T-helper 2 cell treated with Interferon-gamma antibody and Interleukin-4, amounts not matched to agents 100 ng/mL and 5 ng/mL, for 36 hours (primary cell): ENCODE measurements around the gene SBF2. TPM values are rescaled to one million over a fixed set of nuclear protein-coding genes. Genes with fewer than 3 reads are reported as not detected.

Experiments
- intact Hi-C: fragments of 100-400 bp; cut with micrococcal nuclease; formaldehyde crosslinking; loops from one replicate; pipeline ENCODE4 v1.15.1; 2023
- total RNA-seq: library from RNA; stranded (reverse); gene quantifications from 2 replicates; pipeline ENCODE4 v1.2.3, GENCODE V29; 2022

Gene SBF2
- total RNA-seq, 1 donor from 2014 or later = 1.8 TPM

GRCh38 chr11:9825895-9826294 lies 468.1 kb downstream of the SBF2 start:
- intact Hi-C loops = no loop called here

DNA sequence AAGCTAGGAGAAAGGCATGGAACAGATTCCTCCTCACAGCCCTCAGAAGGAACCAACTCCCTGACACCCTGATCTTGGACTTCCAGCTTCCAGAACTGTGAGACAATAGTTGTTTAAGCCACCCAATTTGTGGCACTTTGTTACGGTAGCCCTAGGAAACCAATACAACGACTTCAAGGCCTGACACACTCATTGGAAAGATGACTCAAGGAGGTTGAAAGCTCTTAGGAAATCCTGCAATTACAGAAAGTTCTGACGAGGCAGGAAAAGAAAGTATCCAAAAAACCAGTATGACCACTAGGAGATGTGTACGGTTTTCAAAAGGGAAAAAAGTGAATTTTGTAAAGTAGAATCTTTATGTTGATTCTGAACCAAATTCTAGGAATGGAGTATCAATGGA lies 468.7 kb downstream of the SBF2 start:
- intact Hi-C loops = no loop called here

- intact Hi-C loops = no loop called here
Measured at GRCh38 chr11:9823887-9824385, 470.1 kb downstream of the SBF2 start.

- intact Hi-C loops = no loop called here
Measured at GRCh38 chr11:9823439-9823838, 470.6 kb downstream of the SBF2 start.

- intact Hi-C loops = no loop called here
Measured at GRCh38 chr11:9821008-9821752, 472.8 kb downstream of the SBF2 start.

- intact Hi-C loops = no loop called here
Measured at GRCh38 chr11:9820260-9820659, 473.8 kb downstream of the SBF2 start.

DNA sequence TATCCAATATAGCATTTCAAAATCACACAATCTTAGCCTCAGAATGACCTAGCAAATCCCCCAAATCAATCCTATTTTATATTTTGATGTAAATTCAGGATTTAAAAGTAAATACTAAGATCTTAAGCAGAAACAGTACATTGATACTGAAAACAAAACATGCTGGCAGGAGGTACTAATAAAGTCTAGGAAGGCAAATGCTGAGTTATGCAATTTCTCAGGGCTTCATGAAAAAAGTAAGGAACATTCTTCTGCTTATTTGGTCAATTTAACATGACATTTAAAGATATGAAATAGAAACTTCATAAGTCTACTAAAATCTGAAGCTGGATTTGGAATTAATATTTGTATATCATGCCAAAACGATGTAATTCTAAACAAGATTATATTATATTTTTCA lies 476.8 kb downstream of the SBF2 start:
- intact Hi-C loops = no loop called here

DNA sequence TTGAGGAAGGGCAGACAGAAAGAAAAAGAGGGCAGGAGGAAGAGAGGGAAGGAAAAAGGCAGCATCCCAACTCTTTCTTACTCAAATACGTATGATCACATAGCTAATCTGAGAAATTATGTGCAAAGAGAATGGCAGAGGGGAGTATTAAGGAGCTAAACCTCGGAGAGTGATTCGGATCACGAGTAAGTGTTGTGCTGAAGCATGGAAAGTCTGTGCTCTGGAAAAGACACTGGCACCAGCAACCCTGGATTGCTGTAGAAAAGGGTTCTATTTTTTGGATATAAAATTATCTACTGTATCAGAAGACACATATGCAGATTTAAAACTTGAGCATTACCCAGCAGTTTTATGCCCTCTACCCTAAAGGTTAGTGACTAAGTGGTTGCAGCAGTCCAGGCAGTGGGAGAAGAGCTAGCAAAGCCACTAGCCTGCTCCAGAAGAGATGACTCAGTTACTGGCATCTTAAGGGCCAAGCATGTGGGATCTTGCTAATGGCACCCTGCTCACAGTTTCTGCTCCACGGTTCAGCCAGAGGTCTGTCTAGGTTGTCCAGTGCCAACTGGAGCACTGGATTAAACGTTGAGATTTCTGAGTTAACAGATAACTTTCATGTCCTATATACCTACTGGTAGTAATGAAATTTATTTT lies 478.4 kb downstream of the SBF2 start:
- intact Hi-C loops = no loop called here

GRCh38 chr11:9814108-9814507 lies 479.9 kb downstream of the SBF2 start:
- intact Hi-C loops = no loop called here

DNA sequence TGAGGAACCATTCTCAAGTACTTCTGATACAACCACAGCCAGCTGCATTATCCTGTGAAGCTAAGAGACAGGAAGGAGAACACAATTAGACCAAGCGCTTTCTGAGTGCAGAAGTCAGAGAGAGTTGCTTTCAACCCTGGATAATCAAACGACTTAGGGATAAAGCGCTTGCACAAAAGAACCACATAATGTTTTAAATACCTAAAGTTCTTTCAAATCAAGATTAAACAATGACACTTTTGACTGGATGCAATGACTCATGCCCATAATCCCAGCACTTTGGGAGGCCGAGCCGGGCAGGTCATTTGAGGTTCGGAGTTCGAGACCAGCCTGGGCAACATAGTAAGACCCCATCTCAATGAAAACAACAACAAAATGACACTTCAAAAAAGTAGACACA lies 485.1 kb downstream of the SBF2 start:
- intact Hi-C loops = no loop called here

- intact Hi-C loops = no loop called here
Measured at GRCh38 chr11:9806946-9807687, 486.9 kb downstream of the SBF2 start.

DNA sequence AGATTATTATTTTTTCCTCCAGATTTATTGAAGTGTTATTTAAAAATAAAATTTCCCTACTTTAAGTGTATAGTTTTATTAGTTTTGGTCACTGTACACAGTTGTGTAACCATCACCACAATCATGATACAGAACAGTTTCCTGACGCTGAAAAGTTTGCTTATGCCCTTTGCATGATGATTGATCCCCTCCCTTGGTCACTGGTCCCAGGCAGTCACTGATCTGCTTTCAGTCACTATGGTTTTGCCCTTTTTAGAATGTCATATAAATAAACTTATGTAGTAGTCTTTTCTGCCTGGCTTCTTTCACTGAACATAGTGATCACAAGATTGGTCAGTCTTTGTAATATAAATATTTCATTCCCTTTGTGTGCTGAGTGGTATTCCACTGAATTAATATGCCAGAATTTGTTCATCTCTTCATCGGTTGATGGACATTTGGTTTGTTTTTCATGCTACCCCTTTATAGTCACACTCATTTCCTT lies 489.6 kb downstream of the SBF2 start:
- intact Hi-C loops = no loop called here

DNA sequence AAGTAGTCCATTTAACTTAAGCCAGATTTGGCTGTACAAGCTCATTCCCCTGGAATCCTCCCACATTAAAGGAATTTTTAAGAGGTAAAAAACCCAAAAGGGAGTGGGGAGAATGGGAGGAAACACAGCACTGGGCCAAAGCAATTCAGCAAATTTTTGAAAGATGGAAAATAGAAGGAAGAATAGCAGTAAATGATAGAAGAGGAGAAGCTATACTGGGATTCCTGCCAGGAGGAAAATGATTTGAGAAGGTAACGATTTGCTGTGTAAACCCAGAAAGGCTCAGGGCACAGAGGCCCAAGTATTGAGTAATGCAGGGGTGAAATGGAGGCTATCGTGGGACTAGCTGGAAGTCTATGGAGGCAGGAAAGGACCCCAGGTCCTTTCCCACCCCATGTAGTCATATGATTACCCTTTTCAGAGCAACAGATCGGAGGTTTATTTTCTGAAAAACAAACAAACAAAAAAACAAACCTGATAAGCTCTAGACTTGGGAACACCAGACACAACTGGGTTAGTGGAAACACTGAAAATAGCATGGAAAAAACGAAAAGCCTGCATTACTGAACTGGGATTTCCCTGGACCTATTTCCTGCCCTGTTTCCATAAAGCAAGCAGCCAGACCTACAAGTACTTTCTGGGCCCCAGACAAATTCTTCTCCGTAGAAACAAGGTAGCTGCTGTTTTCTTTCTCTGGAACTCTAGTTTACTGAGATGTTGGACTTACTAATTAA lies 490.2 kb downstream of the SBF2 start:
- intact Hi-C loops = no loop called here

- intact Hi-C loops = no loop called here
Measured at GRCh38 chr11:9802291-9802861, 491.6 kb downstream of the SBF2 start.

GRCh38 chr11:9799886-9800285 lies 494.1 kb downstream of the SBF2 start:
- intact Hi-C loops = no loop called here

- intact Hi-C loops = no loop called here
Measured at GRCh38 chr11:9797300-9797699, 496.7 kb downstream of the SBF2 start.

GRCh38 chr11:9796854-9797253 lies 497.2 kb downstream of the SBF2 start:
- intact Hi-C loops = no loop called here

GRCh38 chr11:9796266-9796665 lies 497.8 kb downstream of the SBF2 start:
- intact Hi-C loops = no loop called here

DNA sequence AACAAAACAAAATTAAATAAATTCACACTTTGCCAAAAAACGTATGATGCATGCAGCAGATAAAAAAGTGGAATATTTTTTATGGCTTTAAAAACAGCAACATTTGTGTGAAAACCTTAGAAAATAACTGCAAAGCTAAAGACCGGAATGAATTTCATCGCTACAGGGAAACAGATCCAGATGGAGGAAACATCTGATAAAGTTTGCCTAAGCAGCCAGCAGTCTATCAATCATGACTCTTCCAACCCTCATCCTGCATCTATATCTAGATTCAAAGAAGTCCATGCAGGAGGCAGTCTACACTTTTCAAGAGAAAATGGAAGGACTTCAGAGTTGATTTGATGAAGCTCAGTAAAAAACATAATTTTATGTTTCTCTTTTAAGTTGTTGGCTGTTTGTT lies 503.3 kb downstream of the SBF2 start:
- intact Hi-C loops = no loop called here

GRCh38 chr11:9789910-9790309 lies 504.1 kb downstream of the SBF2 start:
- intact Hi-C loops = no loop called here

DNA sequence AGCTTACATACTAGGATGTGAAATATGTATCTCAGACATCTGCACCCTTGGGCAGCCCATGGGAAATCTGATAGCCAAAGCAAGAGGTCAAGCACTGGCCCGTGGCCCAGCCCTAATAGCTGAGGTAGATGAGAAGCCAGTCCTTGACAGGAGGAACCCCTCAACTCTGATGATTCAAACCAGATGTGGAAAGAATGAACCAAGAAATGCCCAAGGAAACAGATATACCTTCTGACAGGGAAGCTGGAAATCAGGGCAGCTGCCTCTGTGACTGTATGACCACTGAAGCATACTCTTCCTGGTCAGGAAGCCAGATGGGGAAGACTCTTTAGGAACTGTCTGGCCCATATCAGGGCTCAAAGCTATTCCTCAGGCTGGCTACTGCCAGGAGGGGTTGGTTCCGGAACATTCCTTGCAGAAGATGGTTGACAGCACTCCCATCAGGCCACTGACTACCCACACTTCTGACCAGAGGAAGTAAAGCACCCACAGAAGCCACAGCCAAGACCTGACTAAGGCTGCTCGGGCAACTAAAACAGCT lies 506.0 kb downstream of the SBF2 start:
- intact Hi-C loops = no loop called here
